Left ventricle myocardium inferior (tissue), 1 donor: Measurements from ENCODE around the gene RPH3AL. TPM values are rescaled to one million over a fixed set of nuclear protein-coding genes. Genes with fewer than 3 reads are reported as not detected.
A peak's percentile ranks its signal among the peaks of the same experiment; 100 is the strongest.

Source experiments
- DNase-seq: peaks from one replicate; pipeline ENCODE4 v3.0.0-alpha.2; 2020
- H3K27ac ChIP-seq: fragments of 200-600 bp; replicated peaks from 2 replicates; pipeline ENCODE4 v1.8.0; 2021
- H3K27me3 ChIP-seq: fragments of 200-600 bp; 2 replicates; pipeline ENCODE4 v1.8.0; 2021; ENCODE audit warnings: low read depth
- H3K36me3 ChIP-seq: fragments of 200-600 bp; 2 replicates; pipeline ENCODE4 v1.8.0; 2021
- H3K4me1 ChIP-seq: fragments of 200-600 bp; 2 replicates; pipeline ENCODE4 v1.8.0; 2021
- H3K4me3 ChIP-seq: fragments of 200-600 bp; 2 replicates; pipeline ENCODE4 v1.8.0; 2021; ENCODE audit warnings: mild to moderate bottlenecking, moderate library complexity
- H3K9me3 ChIP-seq: fragments of 200-600 bp; replicated peaks from 2 replicates; pipeline ENCODE4 v1.8.0; 2021
- intact Hi-C: fragments of 100-400 bp; cut with micrococcal nuclease; formaldehyde crosslinking; loops from one replicate; pipeline ENCODE4 v1.11.0; 2022
- total RNA-seq: library from RNA; stranded (reverse); fragmentation: NEBNext Ultra II Directional; extraction: Animal tissue kit (Norgen Biotek cat#: 25700); gene quantifications from one replicate; pipeline ENCODE4 v1.2.1, GENCODE V29; 2021
- TF ChIP-seq, protein P1 (sequence below): fragments of 200-600 bp; IDR thresholded peaks from 2 replicates; pipeline ENCODE4 v1.8.0; 2021; ENCODE audit warnings: antibody characterized with exemption, mild to moderate bottlenecking, borderline replicate concordance
- donor health status: DM: no; HTN: yes; CAD: no; lungs with severe emphysema.

The RPH3AL gene
- total RNA-seq, 1 donor from 2014 or later, result 4.0 TPM

DNA sequence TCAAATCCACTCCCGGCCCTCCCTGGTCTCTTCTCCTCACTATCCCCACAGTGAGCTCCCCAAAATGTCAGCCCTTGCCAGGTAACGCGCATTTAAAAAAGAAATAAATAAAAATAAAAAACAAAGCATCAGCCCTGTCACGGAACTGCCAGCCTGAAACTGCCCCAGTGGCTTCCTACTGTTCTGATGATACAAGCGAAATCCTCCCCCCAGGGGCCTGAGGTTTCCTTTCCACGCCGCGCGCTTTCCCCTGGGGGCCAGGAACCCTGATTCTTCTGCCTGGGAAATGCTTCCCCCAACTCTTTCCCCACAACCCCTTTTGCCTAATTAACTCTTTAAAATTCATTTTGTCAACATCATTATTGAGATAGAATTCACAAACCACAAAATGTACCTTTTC is 12.2 kb upstream of the RPH3AL start:
- H3K4me3 ChIP-seq, result no peak overlapping the region
- peaks cover 3% of the 10 kb centered on the region for H3K27me3 ChIP-seq
- H3K27ac ChIP-seq, result peak overlapping the region; percentile 21
- H3K36me3 ChIP-seq, result no peaks in the 10 kb centered on the region
- no peaks in the 10 kb centered on the region for H3K4me1 ChIP-seq
- no peak for DNase-seq
- TF ChIP-seq, protein P1, sequence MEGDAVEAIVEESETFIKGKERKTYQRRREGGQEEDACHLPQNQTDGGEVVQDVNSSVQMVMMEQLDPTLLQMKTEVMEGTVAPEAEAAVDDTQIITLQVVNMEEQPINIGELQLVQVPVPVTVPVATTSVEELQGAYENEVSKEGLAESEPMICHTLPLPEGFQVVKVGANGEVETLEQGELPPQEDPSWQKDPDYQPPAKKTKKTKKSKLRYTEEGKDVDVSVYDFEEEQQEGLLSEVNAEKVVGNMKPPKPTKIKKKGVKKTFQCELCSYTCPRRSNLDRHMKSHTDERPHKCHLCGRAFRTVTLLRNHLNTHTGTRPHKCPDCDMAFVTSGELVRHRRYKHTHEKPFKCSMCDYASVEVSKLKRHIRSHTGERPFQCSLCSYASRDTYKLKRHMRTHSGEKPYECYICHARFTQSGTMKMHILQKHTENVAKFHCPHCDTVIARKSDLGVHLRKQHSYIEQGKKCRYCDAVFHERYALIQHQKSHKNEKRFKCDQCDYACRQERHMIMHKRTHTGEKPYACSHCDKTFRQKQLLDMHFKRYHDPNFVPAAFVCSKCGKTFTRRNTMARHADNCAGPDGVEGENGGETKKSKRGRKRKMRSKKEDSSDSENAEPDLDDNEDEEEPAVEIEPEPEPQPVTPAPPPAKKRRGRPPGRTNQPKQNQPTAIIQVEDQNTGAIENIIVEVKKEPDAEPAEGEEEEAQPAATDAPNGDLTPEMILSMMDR, result no peak
- peaks cover 14% of the 10 kb centered on the region for H3K9me3 ChIP-seq
- intact Hi-C loops, result no loop called here

DNA sequence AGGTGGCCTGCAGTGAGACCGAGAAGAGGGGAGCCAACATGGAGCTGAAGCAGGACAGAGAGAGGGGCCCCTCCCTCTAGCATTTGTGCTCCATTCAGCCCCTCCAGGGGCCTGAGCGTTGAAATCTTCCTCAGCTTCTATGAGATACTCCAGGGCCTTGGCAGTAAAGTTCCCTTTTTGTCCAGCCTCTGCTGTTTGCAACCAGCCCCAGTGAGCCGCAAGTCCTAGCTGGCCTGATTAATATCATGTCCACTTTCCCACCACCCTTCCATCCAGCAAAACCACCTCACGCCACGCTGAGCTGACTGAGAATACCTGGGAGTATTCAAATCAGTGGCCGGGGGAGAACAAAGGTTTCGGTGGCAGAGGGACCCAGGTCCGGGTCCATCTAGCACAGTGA is 11.7 kb upstream of the RPH3AL start:
- intact Hi-C loops, result no loop called here
- Histone ChIP-seq H3K27ac (peak overlapping the region; percentile 21), H3K4me3 (no peak overlapping the region), H3K36me3 (no peaks in the 10 kb centered on the region), H3K4me1 (no peaks in the 10 kb centered on the region), H3K9me3 (peaks cover 14% of the 10 kb centered on the region), H3K27me3 (peaks cover 3% of the 10 kb centered on the region)
- no peak for DNase-seq
- TF ChIP-seq, protein P1, result no peak

DNA sequence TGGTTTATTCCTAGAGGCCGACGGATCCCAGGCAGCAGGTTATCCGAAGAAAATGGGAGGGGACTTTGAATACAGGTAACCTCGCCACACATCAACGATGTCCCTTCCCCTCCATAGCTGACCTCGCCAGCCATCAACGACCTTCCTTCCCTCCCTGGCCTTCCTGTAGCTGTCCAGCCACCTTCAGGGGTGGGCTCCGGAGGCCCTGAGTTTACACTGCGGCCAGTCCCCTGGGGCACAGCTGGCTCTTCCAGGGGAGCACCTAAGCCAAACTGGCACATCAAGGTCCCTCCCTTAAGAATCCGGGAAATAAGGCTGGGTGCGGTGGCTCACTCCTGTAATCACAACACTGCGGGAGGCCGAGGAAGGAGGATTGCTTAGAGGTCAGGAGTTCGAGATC is 10.1 kb upstream of the RPH3AL start:
- Histone ChIP-seq H3K9me3 (peaks cover 2% of the 10 kb centered on the region), H3K36me3 (no peaks in the 10 kb centered on the region), H3K27me3 (peaks cover 6% of the 10 kb centered on the region), H3K4me1 (peaks cover 3% of the 10 kb centered on the region), H3K4me3 (no peak overlapping the region), H3K27ac (no peak overlapping the region)
- TF ChIP-seq, protein P1, result no peak
- DNase-seq, result no peak
- intact Hi-C loops, result no loop called here

DNA sequence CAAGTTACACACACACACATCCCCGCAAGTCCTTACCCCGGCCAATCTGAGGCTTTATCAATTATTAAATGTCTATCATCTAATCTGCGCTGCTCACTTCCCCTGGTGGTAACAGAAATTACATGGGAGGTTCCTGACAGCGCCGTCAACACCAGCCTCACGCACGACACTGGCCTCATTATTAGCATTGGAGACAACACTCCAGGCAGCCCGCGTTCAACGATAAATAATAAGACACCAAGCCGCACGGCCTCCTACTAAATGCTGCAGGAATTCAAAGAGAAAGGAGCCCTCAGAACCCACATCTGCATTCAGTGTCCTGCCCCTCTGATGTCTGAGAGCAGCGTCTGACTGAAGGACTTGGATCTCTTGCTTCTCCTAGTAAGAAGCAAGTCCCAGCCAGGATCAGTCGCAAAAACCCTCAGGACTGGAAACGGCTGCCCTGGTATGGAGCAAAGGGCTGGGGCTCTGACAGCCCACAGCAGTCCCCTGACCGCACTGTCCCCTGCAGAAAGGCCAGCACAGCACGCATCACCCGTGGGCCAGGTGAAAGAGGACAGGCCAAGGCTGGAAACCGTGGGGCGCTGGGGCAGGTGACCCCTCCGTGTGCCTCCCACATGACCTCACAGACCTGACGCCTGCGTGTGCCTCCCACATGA is 7.6 kb upstream of the RPH3AL start:
- Histone ChIP-seq H3K4me3 (no peak overlapping the region), H3K36me3 (no peaks in the 10 kb centered on the region), H3K27me3 (peaks cover 3% of the 10 kb centered on the region), H3K4me1 (peaks cover 8% of the 10 kb centered on the region), H3K27ac (no peak overlapping the region), H3K9me3 (no peaks in the 10 kb centered on the region)
- TF ChIP-seq, protein P1, result no peak
- intact Hi-C loops, result no loop called here
- no peak for DNase-seq

DNA sequence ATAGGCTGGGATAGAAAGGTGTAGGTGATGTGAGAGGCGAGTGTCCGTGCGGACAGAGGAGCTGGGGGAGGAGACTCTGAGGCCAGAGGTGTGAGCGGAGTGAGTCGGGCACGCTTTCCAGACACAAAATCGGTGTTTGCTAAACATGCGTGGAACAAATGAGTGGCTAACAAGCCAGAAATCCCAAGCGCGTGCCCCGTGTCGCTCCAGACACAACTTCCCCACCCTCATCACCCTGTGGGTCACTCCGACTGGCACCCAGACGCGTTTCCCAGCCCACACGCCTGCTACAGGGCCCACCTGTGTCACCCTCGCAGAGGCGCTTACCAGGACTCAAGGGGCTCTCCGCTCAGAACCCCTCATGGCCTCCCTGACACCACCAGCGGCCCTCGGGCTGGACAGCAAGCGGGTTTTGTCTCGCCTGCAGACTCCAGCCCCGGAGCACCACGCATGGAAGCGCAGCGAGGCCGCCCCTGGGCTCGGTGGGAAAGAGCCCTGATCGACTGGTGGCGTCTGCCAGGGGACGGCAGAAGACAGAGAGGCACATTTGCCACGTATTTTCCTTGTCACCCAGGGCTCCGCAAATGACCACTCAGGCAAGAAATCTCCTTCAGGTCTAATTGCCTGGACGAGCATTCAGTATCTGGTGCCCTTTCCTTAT is 6.0 kb upstream of the RPH3AL start:
- Histone ChIP-seq H3K36me3 (no peaks in the 10 kb centered on the region), H3K4me1 (peaks cover 11% of the 10 kb centered on the region), H3K9me3 (no peaks in the 10 kb centered on the region), H3K27ac (no peak overlapping the region), H3K4me3 (no peak overlapping the region), H3K27me3 (peaks cover 3% of the 10 kb centered on the region)
- intact Hi-C loops, result no loop called here
- TF ChIP-seq, protein P1, result no peak
- no peak for DNase-seq
